ENCODE data around the gene CDC6.

The CDC6 gene

GRCh38 chr17:40329839-40330794 is 42.4 kb downstream of the CDC6 start:
- DNase-seq: peak in 4 of 42 donors; percentile 43 to 66 (median 56)
- intact Hi-C loops (cut with DNase I): no loop called here

DNA sequence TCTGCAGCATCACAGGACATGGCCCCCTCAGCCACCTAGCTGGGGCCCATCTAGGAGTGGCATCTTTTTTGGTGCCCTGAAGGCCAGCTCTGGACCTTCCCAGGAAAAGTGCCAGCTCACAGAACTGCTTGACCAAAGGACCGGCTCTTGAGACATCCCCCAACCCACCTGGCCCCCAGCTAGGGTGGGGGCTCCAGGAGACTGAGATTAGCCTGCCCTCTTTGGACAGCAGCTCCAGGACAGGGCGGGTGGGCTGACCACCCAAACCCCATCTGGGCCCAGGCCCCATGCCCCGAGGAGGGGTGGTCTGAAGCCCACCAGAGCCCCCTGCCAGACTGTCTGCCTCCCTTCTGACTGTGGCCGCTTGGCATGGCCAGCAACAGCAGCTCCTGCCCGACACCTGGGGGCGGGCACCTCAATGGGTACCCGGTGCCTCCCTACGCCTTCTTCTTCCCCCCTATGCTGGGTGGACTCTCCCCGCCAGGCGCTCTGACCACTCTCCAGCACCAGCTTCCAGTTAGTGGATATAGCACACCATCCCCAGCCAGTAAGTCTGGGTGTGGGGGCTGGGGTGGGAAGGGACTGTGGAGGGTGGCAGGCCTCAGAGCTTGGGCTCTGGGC is 43.3 kb downstream of the CDC6 start:
- no peak for DNase-seq
- intact Hi-C loops (cut with DNase I): no loop called here

- intact Hi-C loops (cut with DNase I): no loop called here
- peak in 40 of 42 donors; percentile 53 to 90 (median 77) for DNase-seq
Measured at GRCh38 chr17:40331743-40332641, 44.3 kb downstream of the CDC6 start.

- no peak for DNase-seq
- intact Hi-C loops (cut with DNase I): no loop called here
Measured at GRCh38 chr17:40333781-40334448, 46.2 kb downstream of the CDC6 start.

GRCh38 chr17:40335620-40336019 is 47.9 kb downstream of the CDC6 start:
- DNase-seq: no peak
- intact Hi-C loops (cut with DNase I): no loop called here

- DNase-seq: no peak
- intact Hi-C loops (cut with DNase I): no loop called here
Measured at GRCh38 chr17:40337351-40337750, 49.7 kb downstream of the CDC6 start.

GRCh38 chr17:40338058-40338457 is 50.4 kb downstream of the CDC6 start:
- no peak for DNase-seq
- intact Hi-C loops (cut with DNase I): no loop called here

- DNase-seq: no peak
- intact Hi-C loops (cut with DNase I): no loop called here
Measured at GRCh38 chr17:40338941-40339649, 51.4 kb downstream of the CDC6 start.

DNA sequence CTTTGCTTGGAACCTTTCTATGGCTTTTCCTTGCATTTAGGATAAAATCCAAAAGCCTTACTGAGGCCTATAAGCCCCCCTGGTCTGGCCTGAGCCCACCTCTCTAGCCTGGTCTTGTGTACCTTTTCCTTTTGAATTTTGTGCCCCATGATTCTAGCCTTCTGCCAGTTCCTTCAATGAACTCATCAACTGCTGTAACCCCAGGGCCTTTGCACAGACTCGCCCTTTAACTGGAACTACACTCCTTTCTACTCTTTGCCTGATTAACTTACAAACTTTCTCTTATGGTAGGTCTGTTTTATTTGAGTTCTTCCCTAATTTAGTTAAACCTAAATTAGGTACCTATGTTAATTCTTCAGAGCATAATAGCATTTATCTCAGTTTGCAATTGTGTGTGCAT is 52.6 kb downstream of the CDC6 start:
- DNase-seq: no peak
- intact Hi-C loops (cut with DNase I): no loop called here

DNA sequence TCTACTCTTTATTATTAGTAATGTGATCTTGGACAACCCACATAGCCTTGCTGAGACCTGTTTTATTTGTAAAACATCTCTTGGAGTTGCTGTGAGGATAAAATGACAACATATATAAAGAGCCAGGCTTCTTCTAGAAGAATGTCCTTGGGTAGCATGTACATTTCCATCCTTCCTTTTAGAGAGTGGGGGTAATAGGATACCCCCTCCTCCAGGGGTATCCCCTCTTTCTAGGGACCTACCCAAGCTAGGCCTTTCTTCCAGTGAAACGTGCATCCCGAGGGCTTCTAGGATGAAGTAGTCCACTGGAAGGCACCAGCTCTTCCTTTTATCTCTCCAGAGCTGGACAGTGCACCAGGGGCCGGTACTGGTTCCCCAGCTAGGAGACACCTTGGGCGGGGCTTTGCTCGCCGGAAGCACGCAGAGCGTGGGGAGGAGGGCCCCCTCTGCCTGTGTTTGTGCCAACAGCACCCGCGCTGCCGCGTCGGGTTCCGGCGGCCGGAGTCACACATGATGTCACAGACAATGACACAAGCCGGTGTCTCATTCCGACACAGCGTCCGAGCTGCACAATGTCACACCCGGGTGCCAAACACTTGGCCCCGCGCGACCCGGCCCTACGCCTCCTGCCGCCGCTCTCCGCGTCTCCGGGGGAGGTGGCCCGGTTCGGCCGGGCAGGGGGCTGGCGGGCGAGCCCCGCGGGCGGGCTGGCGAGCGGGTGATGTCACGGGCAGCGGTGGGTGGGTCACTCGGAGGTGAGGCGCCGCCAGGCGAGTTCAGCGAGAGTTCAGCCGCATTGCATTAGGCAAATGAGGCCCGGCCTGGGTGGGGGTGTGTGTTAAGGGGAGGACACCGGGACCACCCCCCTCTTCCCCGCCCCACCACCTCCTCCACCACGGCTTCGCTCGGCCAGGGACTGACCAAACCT is 53.5 kb downstream of the CDC6 start:
- intact Hi-C loops (cut with DNase I): no loop called here
- peak; percentile 51 to 88 (median 72) for DNase-seq

- DNase-seq: peak in 33 of 42 donors; percentile 46 to 84 (median 66)
- intact Hi-C loops (cut with DNase I): no loop called here
Measured at GRCh38 chr17:40341808-40342503, 54.3 kb downstream of the CDC6 start.

DNA sequence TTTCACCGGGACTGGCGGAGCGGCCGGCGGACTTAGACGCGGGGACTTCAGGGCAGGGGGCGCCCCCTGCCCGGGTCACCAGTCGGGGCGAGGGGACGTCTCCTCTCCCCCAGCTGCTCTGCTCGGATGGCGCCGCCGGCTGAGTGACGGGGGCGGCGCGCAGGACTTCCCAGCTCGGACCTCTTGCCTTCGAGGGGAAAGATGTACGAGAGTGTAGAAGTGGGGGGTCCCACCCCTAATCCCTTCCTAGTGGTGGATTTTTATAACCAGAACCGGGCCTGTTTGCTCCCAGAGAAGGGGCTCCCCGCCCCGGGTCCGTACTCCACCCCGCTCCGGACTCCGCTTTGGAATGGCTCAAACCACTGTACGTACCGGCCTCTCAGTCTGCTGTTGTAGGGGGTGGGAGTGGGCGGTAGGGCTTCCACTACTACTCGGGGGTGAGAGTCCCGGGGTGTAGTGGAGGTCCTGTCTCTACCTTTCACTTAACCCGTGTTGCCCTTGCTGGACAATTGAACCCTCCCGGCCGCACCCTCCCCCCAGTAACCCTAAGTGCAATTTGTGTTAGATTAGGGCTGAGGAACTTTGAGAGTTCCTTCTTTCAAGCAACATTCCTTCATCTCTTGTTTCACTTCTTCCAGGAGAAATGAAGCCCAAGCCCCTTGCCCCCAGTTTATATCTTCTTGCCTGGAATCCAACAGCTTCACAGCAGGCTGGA is 55.0 kb downstream of the CDC6 start:
- intact Hi-C loops (cut with DNase I): no loop called here
- no peak for DNase-seq

- no peak for DNase-seq
- intact Hi-C loops (cut with DNase I): no loop called here
Measured at GRCh38 chr17:40343219-40344119, 55.8 kb downstream of the CDC6 start.

DNA sequence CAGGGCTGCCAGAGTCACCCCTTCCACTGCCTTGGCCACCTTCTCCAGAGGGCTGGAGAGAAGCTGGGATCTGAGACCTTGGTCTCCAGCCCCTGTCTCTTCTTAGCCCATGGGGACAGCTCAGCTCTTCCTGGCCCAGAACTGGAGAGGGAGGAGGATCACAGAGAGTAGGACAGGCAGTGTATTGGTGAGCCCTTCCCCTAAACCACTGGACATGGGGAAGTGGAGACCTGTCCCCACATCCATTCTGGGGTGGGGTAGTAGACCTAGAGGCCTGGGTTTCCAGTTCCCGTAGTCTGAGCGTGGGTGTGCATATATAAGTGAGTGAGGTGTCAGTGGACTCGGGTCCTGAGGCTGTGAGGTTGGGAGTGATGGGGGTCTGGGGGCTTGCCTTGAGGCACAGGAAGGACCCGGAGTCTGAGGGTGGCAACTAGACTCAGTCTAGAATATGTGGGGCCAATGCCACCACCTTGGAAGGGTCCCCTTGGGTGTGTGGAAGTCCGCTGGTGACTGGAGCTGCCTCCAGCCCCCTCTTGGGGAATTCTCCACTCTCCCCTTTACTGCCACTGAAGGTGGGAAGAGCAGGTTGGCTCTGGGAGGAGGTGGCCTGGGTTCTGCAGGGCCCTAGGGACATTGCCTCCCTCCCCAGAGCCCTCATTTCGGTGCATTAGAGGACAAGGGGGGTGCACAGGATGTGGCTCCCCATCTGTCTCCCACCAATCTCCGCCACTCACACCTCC is 56.9 kb downstream of the CDC6 start:
- no peak for DNase-seq
- intact Hi-C loops (cut with DNase I): no loop called here
